HepG2 (cell line): ENCODE data around the gene TBC1D1. TPM values are rescaled to one million over a fixed set of nuclear protein-coding genes. Genes with fewer than 3 reads are reported as not detected.
A peak's percentile ranks its signal among the peaks of the same experiment; 100 is the strongest.

Source experiments
- CREB1 ChIP-seq, 2 experiments: fragments of 450-650 bp in 1 of 2; IDR thresholded peaks; 2 replicates each; pipeline ENCODE4 v1.6.1; 2016 to 2017; ENCODE audit warnings: control low read depth in 1 of 2, mild to moderate bottlenecking in 1 of 2, missing compliant biosample characterization in 1 of 2, missing genetic modification characterization in 1 of 2
- NRL ChIP-seq: sonication (generic); formaldehyde crosslinking; IDR thresholded peaks from 2 replicates; pipeline ENCODE4 v1.5.0; 2020; ENCODE audit warnings: missing genetic modification reagents, mild to moderate bottlenecking, moderate library complexity, borderline replicate concordance
- RCOR2 ChIP-seq: IDR thresholded peaks from 2 replicates; pipeline ENCODE4 v1.6.1; 2016; ENCODE audit warnings: missing biosample characterization, missing genetic modification reagents
- YY1 ChIP-seq: IDR thresholded peaks from 2 replicates; pipeline ENCODE4 v1.6.1; 2011; ENCODE audit warnings: low read length, low read depth, moderate library complexity, mild to moderate bottlenecking; ENCODE audit not compliant: insufficient read depth, insufficient replicate concordance
- ZMYM3 ChIP-seq: sonication (generic); formaldehyde crosslinking; IDR thresholded peaks from 2 replicates; pipeline ENCODE4 v1.5.1; 2020; ENCODE audit warnings: mild to moderate bottlenecking, missing genetic modification reagents
- ZNF12 ChIP-seq: sonication (generic); formaldehyde crosslinking; IDR thresholded peaks from 2 replicates; pipeline ENCODE4 v1.5.0; 2020; ENCODE audit warnings: missing genetic modification reagents
- ZNF121 ChIP-seq: sonication (generic); formaldehyde crosslinking; IDR thresholded peaks from 2 replicates; pipeline ENCODE4 v1.5.0; 2020; ENCODE audit warnings: mild to moderate bottlenecking, missing genetic modification reagents
- ZNF17 ChIP-seq: sonication (generic); formaldehyde crosslinking; IDR thresholded peaks from 2 replicates; pipeline ENCODE4 v1.5.0; 2020; ENCODE audit warnings: mild to moderate bottlenecking, missing genetic modification reagents
- ZNF460 ChIP-seq: sonication (generic); formaldehyde crosslinking; IDR thresholded peaks from 2 replicates; pipeline ENCODE4 v1.5.1; 2020; ENCODE audit warnings: missing genetic modification reagents, mild to moderate bottlenecking, borderline replicate concordance
- ZNF879 ChIP-seq: sonication (generic); formaldehyde crosslinking; IDR thresholded peaks from 2 replicates; pipeline ENCODE4 v1.8.1; 2023; ENCODE audit warnings: missing genetic modification reagents
- polyA plus RNA-seq, 8 experiments: library from polyadenylated mRNA; depleted of rRNA in 3 of 8; stranded (reverse) in 7 of 8; unstranded in 1 of 8; fragments of >200 nt; fragmentation: Illumina TruSeq in 4 of 8; extraction: Trizol in 4 of 8; gene quantifications; 2 replicates each; pipeline versions ENCODE4 v1.2.1 to v1.2.3, GENCODE V29; 2011 to 2016; ENCODE audit warnings: low read depth in 4 of 8, missing spikeins in 1 of 8, mixed read lengths in 1 of 8; ENCODE audit not compliant: insufficient read depth in 1 of 8
- total RNA-seq, 5 experiments: library from RNA; depleted of rRNA; stranded (reverse); fragments of >200 nt; fragmentation: Illumina TruSeq; extraction: Trizol; gene quantifications; 2 replicates each; pipeline ENCODE4 v1.2.3, GENCODE V29; 2016; ENCODE audit warnings: low read depth in 1 of 5
- TF ChIP-seq, protein P1 (sequence below): sonication (generic); formaldehyde crosslinking; IDR thresholded peaks from 2 replicates; pipeline ENCODE4 v1.4.0; 2020; ENCODE audit warnings: mild to moderate bottlenecking, missing genetic modification reagents
- TF ChIP-seq, protein P2 (sequence below): sonication (generic); formaldehyde crosslinking; IDR thresholded peaks from 2 replicates; pipeline ENCODE4 v1.8.0; 2022; ENCODE audit warnings: mild to moderate bottlenecking, missing genetic modification reagents; ENCODE audit not compliant: insufficient replicate concordance
- TF ChIP-seq, protein P3 (sequence below): sonication (generic); formaldehyde crosslinking; IDR thresholded peaks from 2 replicates; pipeline ENCODE4 v1.4.0; 2020; ENCODE audit warnings: mild to moderate bottlenecking, missing genetic modification reagents
- TF ChIP-seq, protein P4 (sequence below): sonication (generic); formaldehyde crosslinking; conservative IDR thresholded peaks from 2 replicates; pipeline ENCODE4 v1.4.0; 2020; ENCODE audit warnings: missing genetic modification reagents
- TF ChIP-seq, protein P5 (sequence below): IDR thresholded peaks from 2 replicates; pipeline ENCODE4 v1.6.1; 2016; ENCODE audit warnings: low read depth, control low read depth

TBC1D1 gene
- total and polyA plus RNA-seq, 2 of the 13 experiments (the other 11 are each of a cell fraction or from before 2014, with no cell fraction given): 37.3 to 62.8 TPM

DNA sequence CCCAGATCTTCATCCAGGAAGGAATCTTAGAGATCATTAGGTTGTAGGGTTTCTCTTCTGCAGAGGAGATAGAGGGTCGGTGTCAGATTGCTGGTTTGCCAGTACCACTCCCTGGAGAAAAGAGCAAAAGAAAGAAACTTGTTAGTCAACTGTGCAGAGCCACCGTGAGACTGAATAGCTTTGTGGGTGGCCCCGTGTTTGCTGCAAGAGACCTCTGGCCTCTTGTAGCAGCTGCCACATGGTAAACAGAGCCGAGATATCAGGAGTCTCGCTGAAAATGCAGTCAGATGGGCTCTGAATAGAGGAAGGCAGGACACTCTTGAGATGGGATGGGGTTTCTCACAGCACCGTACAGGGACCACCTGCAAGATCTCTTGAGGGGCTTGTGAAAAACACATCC is 219.0 kb downstream of the TBC1D1 start (continued):
- TF ChIP-seq, protein P1, sequence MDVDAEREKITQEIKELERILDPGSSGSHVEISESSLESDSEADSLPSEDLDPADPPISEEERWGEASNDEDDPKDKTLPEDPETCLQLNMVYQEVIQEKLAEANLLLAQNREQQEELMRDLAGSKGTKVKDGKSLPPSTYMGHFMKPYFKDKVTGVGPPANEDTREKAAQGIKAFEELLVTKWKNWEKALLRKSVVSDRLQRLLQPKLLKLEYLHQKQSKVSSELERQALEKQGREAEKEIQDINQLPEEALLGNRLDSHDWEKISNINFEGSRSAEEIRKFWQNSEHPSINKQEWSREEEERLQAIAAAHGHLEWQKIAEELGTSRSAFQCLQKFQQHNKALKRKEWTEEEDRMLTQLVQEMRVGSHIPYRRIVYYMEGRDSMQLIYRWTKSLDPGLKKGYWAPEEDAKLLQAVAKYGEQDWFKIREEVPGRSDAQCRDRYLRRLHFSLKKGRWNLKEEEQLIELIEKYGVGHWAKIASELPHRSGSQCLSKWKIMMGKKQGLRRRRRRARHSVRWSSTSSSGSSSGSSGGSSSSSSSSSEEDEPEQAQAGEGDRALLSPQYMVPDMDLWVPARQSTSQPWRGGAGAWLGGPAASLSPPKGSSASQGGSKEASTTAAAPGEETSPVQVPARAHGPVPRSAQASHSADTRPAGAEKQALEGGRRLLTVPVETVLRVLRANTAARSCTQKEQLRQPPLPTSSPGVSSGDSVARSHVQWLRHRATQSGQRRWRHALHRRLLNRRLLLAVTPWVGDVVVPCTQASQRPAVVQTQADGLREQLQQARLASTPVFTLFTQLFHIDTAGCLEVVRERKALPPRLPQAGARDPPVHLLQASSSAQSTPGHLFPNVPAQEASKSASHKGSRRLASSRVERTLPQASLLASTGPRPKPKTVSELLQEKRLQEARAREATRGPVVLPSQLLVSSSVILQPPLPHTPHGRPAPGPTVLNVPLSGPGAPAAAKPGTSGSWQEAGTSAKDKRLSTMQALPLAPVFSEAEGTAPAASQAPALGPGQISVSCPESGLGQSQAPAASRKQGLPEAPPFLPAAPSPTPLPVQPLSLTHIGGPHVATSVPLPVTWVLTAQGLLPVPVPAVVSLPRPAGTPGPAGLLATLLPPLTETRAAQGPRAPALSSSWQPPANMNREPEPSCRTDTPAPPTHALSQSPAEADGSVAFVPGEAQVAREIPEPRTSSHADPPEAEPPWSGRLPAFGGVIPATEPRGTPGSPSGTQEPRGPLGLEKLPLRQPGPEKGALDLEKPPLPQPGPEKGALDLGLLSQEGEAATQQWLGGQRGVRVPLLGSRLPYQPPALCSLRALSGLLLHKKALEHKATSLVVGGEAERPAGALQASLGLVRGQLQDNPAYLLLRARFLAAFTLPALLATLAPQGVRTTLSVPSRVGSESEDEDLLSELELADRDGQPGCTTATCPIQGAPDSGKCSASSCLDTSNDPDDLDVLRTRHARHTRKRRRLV (CRISPR knock-in tag): no peak
- TF ChIP-seq ZNF121: no peak
- TF ChIP-seq ZNF17: no peak
- TF ChIP-seq, protein P2, sequence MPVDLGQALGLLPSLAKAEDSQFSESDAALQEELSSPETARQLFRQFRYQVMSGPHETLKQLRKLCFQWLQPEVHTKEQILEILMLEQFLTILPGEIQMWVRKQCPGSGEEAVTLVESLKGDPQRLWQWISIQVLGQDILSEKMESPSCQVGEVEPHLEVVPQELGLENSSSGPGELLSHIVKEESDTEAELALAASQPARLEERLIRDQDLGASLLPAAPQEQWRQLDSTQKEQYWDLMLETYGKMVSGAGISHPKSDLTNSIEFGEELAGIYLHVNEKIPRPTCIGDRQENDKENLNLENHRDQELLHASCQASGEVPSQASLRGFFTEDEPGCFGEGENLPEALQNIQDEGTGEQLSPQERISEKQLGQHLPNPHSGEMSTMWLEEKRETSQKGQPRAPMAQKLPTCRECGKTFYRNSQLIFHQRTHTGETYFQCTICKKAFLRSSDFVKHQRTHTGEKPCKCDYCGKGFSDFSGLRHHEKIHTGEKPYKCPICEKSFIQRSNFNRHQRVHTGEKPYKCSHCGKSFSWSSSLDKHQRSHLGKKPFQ: no peak
- TF ChIP-seq RCOR2 (CRISPR knock-in tag): no peak
- TF ChIP-seq ZMYM3 (CRISPR knock-in tag): no peak
- TF ChIP-seq, protein P3, sequence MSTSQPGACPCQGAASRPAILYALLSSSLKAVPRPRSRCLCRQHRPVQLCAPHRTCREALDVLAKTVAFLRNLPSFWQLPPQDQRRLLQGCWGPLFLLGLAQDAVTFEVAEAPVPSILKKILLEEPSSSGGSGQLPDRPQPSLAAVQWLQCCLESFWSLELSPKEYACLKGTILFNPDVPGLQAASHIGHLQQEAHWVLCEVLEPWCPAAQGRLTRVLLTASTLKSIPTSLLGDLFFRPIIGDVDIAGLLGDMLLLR (CRISPR knock-in tag): no peak
- TF ChIP-seq, protein P4, sequence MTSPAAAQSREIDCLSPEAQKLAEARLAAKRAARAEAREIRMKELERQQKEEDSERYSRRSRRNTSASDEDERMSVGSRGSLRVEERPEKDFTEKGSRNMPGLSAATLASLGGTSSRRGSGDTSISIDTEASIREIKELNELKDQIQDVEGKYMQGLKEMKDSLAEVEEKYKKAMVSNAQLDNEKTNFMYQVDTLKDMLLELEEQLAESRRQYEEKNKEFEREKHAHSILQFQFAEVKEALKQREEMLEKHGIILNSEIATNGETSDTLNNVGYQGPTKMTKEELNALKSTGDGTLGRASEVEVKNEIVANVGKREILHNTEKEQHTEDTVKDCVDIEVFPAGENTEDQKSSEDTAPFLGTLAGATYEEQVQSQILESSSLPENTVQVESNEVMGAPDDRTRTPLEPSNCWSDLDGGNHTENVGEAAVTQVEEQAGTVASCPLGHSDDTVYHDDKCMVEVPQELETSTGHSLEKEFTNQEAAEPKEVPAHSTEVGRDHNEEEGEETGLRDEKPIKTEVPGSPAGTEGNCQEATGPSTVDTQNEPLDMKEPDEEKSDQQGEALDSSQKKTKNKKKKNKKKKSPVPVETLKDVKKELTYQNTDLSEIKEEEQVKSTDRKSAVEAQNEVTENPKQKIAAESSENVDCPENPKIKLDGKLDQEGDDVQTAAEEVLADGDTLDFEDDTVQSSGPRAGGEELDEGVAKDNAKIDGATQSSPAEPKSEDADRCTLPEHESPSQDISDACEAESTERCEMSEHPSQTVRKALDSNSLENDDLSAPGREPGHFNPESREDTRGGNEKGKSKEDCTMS: no peak
- TF ChIP-seq, protein P5, sequence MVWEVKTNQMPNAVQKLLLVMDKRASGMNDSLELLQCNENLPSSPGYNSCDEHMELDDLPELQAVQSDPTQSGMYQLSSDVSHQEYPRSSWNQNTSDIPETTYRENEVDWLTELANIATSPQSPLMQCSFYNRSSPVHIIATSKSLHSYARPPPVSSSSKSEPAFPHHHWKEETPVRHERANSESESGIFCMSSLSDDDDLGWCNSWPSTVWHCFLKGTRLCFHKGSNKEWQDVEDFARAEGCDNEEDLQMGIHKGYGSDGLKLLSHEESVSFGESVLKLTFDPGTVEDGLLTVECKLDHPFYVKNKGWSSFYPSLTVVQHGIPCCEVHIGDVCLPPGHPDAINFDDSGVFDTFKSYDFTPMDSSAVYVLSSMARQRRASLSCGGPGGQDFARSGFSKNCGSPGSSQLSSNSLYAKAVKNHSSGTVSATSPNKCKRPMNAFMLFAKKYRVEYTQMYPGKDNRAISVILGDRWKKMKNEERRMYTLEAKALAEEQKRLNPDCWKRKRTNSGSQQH (CRISPR knock-in tag): no peak
- TF ChIP-seq ZNF12: no peak
- no peak for TF ChIP-seq NRL (CRISPR knock-in tag)
- no peak for TF ChIP-seq ZNF460 (CRISPR knock-in tag)
- TF ChIP-seq YY1: no peak
- TF ChIP-seq CREB1 (IDR thresholded peaks at IDR 0.05): no peak
- TF ChIP-seq CREB1 (CRISPR knock-in tag; IDR thresholded peaks at IDR 0.05): peak; percentile 18; the same call in 1 of the 2 replicates
- no peak for TF ChIP-seq ZNF879 (CRISPR knock-in tag)
